Endodermal cell (in vitro differentiated cells): ENCODE data around the gene FBXO30. TPM values are rescaled to one million over a fixed set of nuclear protein-coding genes. Genes with fewer than 3 reads are reported as not detected.
A peak's percentile ranks its signal among the peaks of the same experiment; 100 is the strongest.

Experiments
- DNase-seq: peaks from one replicate; pipeline ENCODE4 v3.0.0-alpha.2; 2017
- H3K27ac ChIP-seq: 2 replicates; pipeline ENCODE4 v1.5.1; 2013; ENCODE audit warnings: mild to moderate bottlenecking, low read depth, low read length, moderate library complexity
- H3K27me3 ChIP-seq: 2 replicates; pipeline ENCODE4 v1.6.1; 2013; ENCODE audit warnings: mild to moderate bottlenecking, low read length, moderate library complexity; ENCODE audit not compliant: insufficient read depth, control insufficient read depth, poor library complexity, severe bottlenecking
- H3K36me3 ChIP-seq: 2 replicates; pipeline ENCODE4 v1.7.0; 2013; ENCODE audit warnings: mild to moderate bottlenecking, low read length, moderate library complexity; ENCODE audit not compliant: control insufficient read depth, insufficient read depth
- H3K4me1 ChIP-seq: one replicate; pipeline ENCODE4 v1.7.0; 2013; ENCODE audit warnings: low read length; ENCODE audit not compliant: control insufficient read depth, insufficient read depth
- H3K4me3 ChIP-seq: 2 replicates; pipeline ENCODE4 v1.5.1; 2013; ENCODE audit warnings: mild to moderate bottlenecking, low read length, moderate library complexity
- H3K9ac ChIP-seq: 2 replicates; pipeline ENCODE4 v1.6.1; 2013; ENCODE audit warnings: mild to moderate bottlenecking, low read length, moderate library complexity; ENCODE audit not compliant: poor library complexity, severe bottlenecking; ENCODE audit errors: extremely low read depth
- H3K9me3 ChIP-seq: 2 replicates; pipeline ENCODE4 v1.6.1; 2013; ENCODE audit warnings: mild to moderate bottlenecking, low read length, moderate library complexity; ENCODE audit not compliant: control insufficient read depth
- H3K27ac Mint-ChIP-seq: 2 replicates; pipeline ENCODE4 v1.8.0; 2020; ENCODE audit warnings: mixed read lengths
- H3K27me3 Mint-ChIP-seq: 2 replicates; pipeline ENCODE4 v1.8.0; 2021; ENCODE audit warnings: mild to moderate bottlenecking, mixed read lengths; ENCODE audit not compliant: insufficient read depth
- H3K36me3 Mint-ChIP-seq: 2 replicates; pipeline ENCODE4 v1.8.0; 2020; ENCODE audit warnings: low read depth, mixed read lengths
- H3K4me1 Mint-ChIP-seq: 2 replicates; pipeline ENCODE4 v1.8.0; 2020; ENCODE audit warnings: mixed read lengths
- H3K4me3 Mint-ChIP-seq: 2 replicates; pipeline ENCODE4 v1.8.0; 2020; ENCODE audit warnings: mild to moderate bottlenecking, moderate library complexity, mixed read lengths
- H3K9me3 Mint-ChIP-seq: 2 replicates; pipeline ENCODE4 v1.8.0; 2020; ENCODE audit warnings: mild to moderate bottlenecking, mixed read lengths
- CTCF ChIP-seq: fragments of 200-600 bp; sonication (generic); conservative IDR thresholded peaks from 2 replicates; pipeline ENCODE4 v1.5.0; 2021; ENCODE audit warnings: antibody characterized with exemption, mild to moderate bottlenecking
- WGBS, 2 experiments: methylation state at CpG; one replicate each; pipeline versions ENCODE4 v1.1.5 to v1.1.7; 2013; ENCODE audit warnings: missing lambda C conversion rate in 2 of 2, mixed read lengths in 1 of 2; ENCODE audit not compliant: insufficient coverage in 1 of 2, insufficient read length in 1 of 2; 5-methylcytosine and 5-hydroxymethylcytosine counted together
- total RNA-seq, 2 donors: library from RNA; stranded (reverse); fragmentation: NEBNext Ultra II Directional in 1 of 2; extraction: Animal tissue kit (Norgen Biotek cat#: 25700) in 1 of 2; gene quantifications; 2 replicates in 1 of 2; 3 replicates in 1 of 2; pipeline ENCODE4 v1.2.1, GENCODE V29; 2021

Gene FBXO30
- total RNA-seq, 2 donors from 2014 or later = 17.8 to 17.9 TPM

GRCh38 chr6:145749632-145750031 is 65.0 kb downstream of the FBXO30 start:
- H3K27ac ChIP-seq = no peak overlapping the region
- H3K4me1 Mint-ChIP-seq = no peaks in the 10 kb centered on the region
- TF ChIP-seq CTCF = no peak
- H3K36me3 Mint-ChIP-seq = no peaks in the 10 kb centered on the region
- peaks cover 3% of the 10 kb centered on the region for H3K27me3 Mint-ChIP-seq
- no peak overlapping the region for H3K9ac ChIP-seq
- no peaks in the 10 kb centered on the region for H3K27me3 ChIP-seq
- peaks cover 10% of the 10 kb centered on the region for H3K9me3 ChIP-seq
- no peaks in the 10 kb centered on the region for H3K9me3 Mint-ChIP-seq
- peaks cover 3% of the 10 kb centered on the region for H3K4me1 ChIP-seq
- H3K4me3 Mint-ChIP-seq = no peak overlapping the region
- no peak overlapping the region for H3K4me3 ChIP-seq
- no peak for DNase-seq
- WGBS, 2 experiments = 71 to 92% methylated on average over 1 of the region's 1 CpG
- H3K36me3 ChIP-seq = no peaks in the 10 kb centered on the region
- no peak overlapping the region for H3K27ac Mint-ChIP-seq

- WGBS, 2 experiments = 89% methylated on average over 1 of the region's 1 CpG; no CpG with 5 or more reads in 1 of the 2 experiments
- peaks cover 10% of the 10 kb centered on the region for H3K9me3 ChIP-seq
- H3K9ac ChIP-seq = no peak overlapping the region
- H3K9me3 Mint-ChIP-seq = peaks cover under 1% of the 10 kb centered on the region
- no peak overlapping the region for H3K4me3 Mint-ChIP-seq
- H3K27me3 Mint-ChIP-seq = peaks cover 3% of the 10 kb centered on the region
- H3K4me3 ChIP-seq = no peak overlapping the region
- no peak overlapping the region for H3K27ac Mint-ChIP-seq
- no peaks in the 10 kb centered on the region for H3K36me3 ChIP-seq
- H3K4me1 Mint-ChIP-seq = peaks cover 14% of the 10 kb centered on the region
- H3K27me3 ChIP-seq = no peaks in the 10 kb centered on the region
- no peak overlapping the region for H3K27ac ChIP-seq
- no peak for TF ChIP-seq CTCF
- no peaks in the 10 kb centered on the region for H3K36me3 Mint-ChIP-seq
- peaks cover 17% of the 10 kb centered on the region for H3K4me1 ChIP-seq
- DNase-seq = no peak
These were observed 68.7 kb downstream of the FBXO30 start for GRCh38 chr6:145745861-145746260.

- Histone ChIP-seq H3K9me3 (peaks cover 10% of the 10 kb centered on the region), H3K36me3 (no peaks in the 10 kb centered on the region), H3K4me3 (peak overlapping the region; percentile 3), H3K27me3 (no peaks in the 10 kb centered on the region), H3K4me1 (peaks cover 17% of the 10 kb centered on the region), H3K9ac (no peak overlapping the region), H3K27ac (no peak overlapping the region)
- Mint-ChIP-seq H3K4me3 (no peak overlapping the region), H3K36me3 (no peaks in the 10 kb centered on the region), H3K4me1 (peaks cover 14% of the 10 kb centered on the region), H3K9me3 (peaks cover 8% of the 10 kb centered on the region), H3K27me3 (peaks cover 3% of the 10 kb centered on the region), H3K27ac (no peak overlapping the region)
- TF ChIP-seq CTCF = no peak
- 93 to 100% methylated on average over 1 to 2 of the region's 2 CpGs for WGBS, 2 experiments
- no peak for DNase-seq
These were observed 70.0 kb downstream of the FBXO30 start for GRCh38 chr6:145744619-145745018.

Other genes starting within 250 kb of the FBXO30 start
- gene EPM2A, start 79.3 kb downstream of the FBXO30 start, total RNA-seq = 1 to 10 TPM; 5.1 to 7.2 TPM
- gene SHPRH, start 149.6 kb upstream of the FBXO30 start, total RNA-seq = 10 to 100 TPM; 32.1 to 32.4 TPM
- under 1 TPM; 0.57 to 0.62 TPM for gene GRM1, start 214.3 kb upstream of the FBXO30 start, total RNA-seq